Femur (tissue), 1 donor: ENCODE results near the gene PLEKHN1.

Source experiments
- DNase-seq: peaks from one replicate; pipeline ENCODE4 v3.0.0-alpha.2; 2017

PLEKHN1 gene

GRCh38 chr1:961132-961669 lies 5.1 kb upstream of the PLEKHN1 start:
- DNase-seq: no peak

GRCh38 chr1:962381-963300 lies 3.6 kb upstream of the PLEKHN1 start:
- no peak for DNase-seq

GRCh38 chr1:963301-963651 lies 3.0 kb upstream of the PLEKHN1 start:
- DNase-seq: no peak

GRCh38 chr1:963746-964525 lies 2.3 kb upstream of the PLEKHN1 start:
- no peak for DNase-seq

GRCh38 chr1:964691-965525 lies 1.4 kb upstream of the PLEKHN1 start:
- no peak for DNase-seq

- DNase-seq: no peak
Measured at GRCh38 chr1:965526-966134, 652 bp upstream of the PLEKHN1 start.

- DNase-seq: no peak
Measured at GRCh38 chr1:966704-967300, 520 bp downstream of the PLEKHN1 start.

- DNase-seq: no peak
Measured at GRCh38 chr1:967466-968343, 1.4 kb downstream of the PLEKHN1 start.

GRCh38 chr1:969260-969855 lies 3.1 kb downstream of the PLEKHN1 start:
- DNase-seq: no peak

GRCh38 chr1:970242-970972 lies 4.1 kb downstream of the PLEKHN1 start:
- no peak for DNase-seq

- DNase-seq: no peak
Measured at GRCh38 chr1:970973-971730, 4.9 kb downstream of the PLEKHN1 start.

- no peak for DNase-seq
Measured at GRCh38 chr1:971751-972506, 5.6 kb downstream of the PLEKHN1 start.

GRCh38 chr1:972726-973458 lies 6.6 kb downstream of the PLEKHN1 start:
- DNase-seq: no peak

- DNase-seq: no peak
Measured at GRCh38 chr1:973459-974292, 7.4 kb downstream of the PLEKHN1 start.

GRCh38 chr1:974293-974640 lies 8.0 kb downstream of the PLEKHN1 start:
- DNase-seq: no peak

- DNase-seq: no peak
Measured at GRCh38 chr1:974687-975328, 8.5 kb downstream of the PLEKHN1 start.
